ENCODE measurements around the gene SPTLC2.
"Not testable (repeated sequence)": the region's sequence is repeated elsewhere in the genome, so short reads cannot be mapped to it uniquely, and the experiment has no call there.

Gene SPTLC2

GRCh38 chr14:77598366-77599070, 17.9 kb downstream of the SPTLC2 start:
- no peak for TF ChIP-seq CTCF (IDR thresholded peaks at IDR 0.05; ENCODE audit: low read depth, low read length)
- no peak for DNase-seq (ENCODE audit: extremely low read depth, low read depth)

GRCh38 chr14:77593501-77593961, 22.9 kb downstream of the SPTLC2 start:
- no peak for DNase-seq (ENCODE audit: extremely low read depth, low read depth)
- no peak for TF ChIP-seq CTCF (IDR thresholded peaks at IDR 0.05; ENCODE audit: low read depth, low read length)

GRCh38 chr14:77590845-77591485, 25.5 kb downstream of the SPTLC2 start:
- no peak for TF ChIP-seq CTCF (IDR thresholded peaks at IDR 0.05; ENCODE audit: low read depth, low read length)
- DNase-seq (ENCODE audit: extremely low read depth, low read depth) = no peak

GRCh38 chr14:77589099-77589498, 27.3 kb downstream of the SPTLC2 start:
- TF ChIP-seq CTCF (IDR thresholded peaks at IDR 0.05; ENCODE audit: low read depth, low read length) = no peak
- DNase-seq (ENCODE audit: extremely low read depth, low read depth) = no peak

GRCh38 chr14:77588411-77589025, 27.9 kb downstream of the SPTLC2 start:
- DNase-seq (ENCODE audit: extremely low read depth, low read depth) = not testable (repeated sequence)

- no peak for DNase-seq (ENCODE audit: extremely low read depth, low read depth)
- no peak for TF ChIP-seq CTCF (IDR thresholded peaks at IDR 0.05; ENCODE audit: low read depth, low read length)
Observed at GRCh38 chr14:77585385-77585784, 31.1 kb downstream of the SPTLC2 start.

GRCh38 chr14:77584809-77585208, 31.6 kb downstream of the SPTLC2 start:
- TF ChIP-seq CTCF (IDR thresholded peaks at IDR 0.05; ENCODE audit: low read depth, low read length) = no peak
- no peak for DNase-seq (ENCODE audit: extremely low read depth, low read depth)

Data from AG09319 (cell line).